Measurements from ENCODE around the gene MAPK1. TPM values are rescaled to one million over a fixed set of nuclear protein-coding genes. Genes with fewer than 3 reads are reported as not detected.

Gene MAPK1
- total RNA-seq, 1 experiment from 2014 or later = 122 TPM

GRCh38 chr22:21710156-21710555 lies 157.3 kb downstream of the MAPK1 start:
- CTCF ChIA-PET = no interaction called here
- Histone ChIP-seq H3K4me1 (ENCODE audit: control insufficient read depth, insufficient read depth, low read length) (no peaks in the 10 kb centered on the region), H3K36me3 (ENCODE audit: control insufficient read depth, insufficient read depth, low read length) (no peaks in the 10 kb centered on the region), H3K9me3 (ENCODE audit: control insufficient read depth, insufficient read depth, low read depth, low read length) (no peaks in the 10 kb centered on the region), H3K27ac (ENCODE audit: low read length) (no peak overlapping the region), H3K4me3 (ENCODE audit: low read depth in 2 of 2, low read length in 2 of 2) (no peak overlapping the region), H3K27me3 (ENCODE audit: control insufficient read depth, insufficient read depth, low read length) (no peaks in the 10 kb centered on the region)
- BruUV-seq (replicated peaks) = no TSS peak
- no peak for ATAC-seq
- no peak for DNase-seq (ENCODE audit: low read depth, low spot score)
- intact Hi-C loops (cut with micrococcal nuclease; ENCODE audit: unreplicated experiment) (loop anchor here (5.0 kb wide), 1 partner anchor 227 kb away; no protein-coding TSS in a partner anchor), in situ Hi-C loops (cut with HindIII; ENCODE audit: low pct_unique_long_range_greater_than_20kb, low sequenced_read_pairs) (no loop called here)
- no peak for TF ChIP-seq SIN3A (IDR thresholded peaks at IDR 0.05; ENCODE audit: borderline replicate concordance, insufficient read depth, low read depth, low read length)
- TF ChIP-seq POLR2AphosphoS5 (IDR thresholded peaks at IDR 0.05; ENCODE audit: low read depth, low read length) = no peak
- TF ChIP-seq, protein P1, sequence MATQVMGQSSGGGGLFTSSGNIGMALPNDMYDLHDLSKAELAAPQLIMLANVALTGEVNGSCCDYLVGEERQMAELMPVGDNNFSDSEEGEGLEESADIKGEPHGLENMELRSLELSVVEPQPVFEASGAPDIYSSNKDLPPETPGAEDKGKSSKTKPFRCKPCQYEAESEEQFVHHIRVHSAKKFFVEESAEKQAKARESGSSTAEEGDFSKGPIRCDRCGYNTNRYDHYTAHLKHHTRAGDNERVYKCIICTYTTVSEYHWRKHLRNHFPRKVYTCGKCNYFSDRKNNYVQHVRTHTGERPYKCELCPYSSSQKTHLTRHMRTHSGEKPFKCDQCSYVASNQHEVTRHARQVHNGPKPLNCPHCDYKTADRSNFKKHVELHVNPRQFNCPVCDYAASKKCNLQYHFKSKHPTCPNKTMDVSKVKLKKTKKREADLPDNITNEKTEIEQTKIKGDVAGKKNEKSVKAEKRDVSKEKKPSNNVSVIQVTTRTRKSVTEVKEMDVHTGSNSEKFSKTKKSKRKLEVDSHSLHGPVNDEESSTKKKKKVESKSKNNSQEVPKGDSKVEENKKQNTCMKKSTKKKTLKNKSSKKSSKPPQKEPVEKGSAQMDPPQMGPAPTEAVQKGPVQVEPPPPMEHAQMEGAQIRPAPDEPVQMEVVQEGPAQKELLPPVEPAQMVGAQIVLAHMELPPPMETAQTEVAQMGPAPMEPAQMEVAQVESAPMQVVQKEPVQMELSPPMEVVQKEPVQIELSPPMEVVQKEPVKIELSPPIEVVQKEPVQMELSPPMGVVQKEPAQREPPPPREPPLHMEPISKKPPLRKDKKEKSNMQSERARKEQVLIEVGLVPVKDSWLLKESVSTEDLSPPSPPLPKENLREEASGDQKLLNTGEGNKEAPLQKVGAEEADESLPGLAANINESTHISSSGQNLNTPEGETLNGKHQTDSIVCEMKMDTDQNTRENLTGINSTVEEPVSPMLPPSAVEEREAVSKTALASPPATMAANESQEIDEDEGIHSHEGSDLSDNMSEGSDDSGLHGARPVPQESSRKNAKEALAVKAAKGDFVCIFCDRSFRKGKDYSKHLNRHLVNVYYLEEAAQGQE (IDR thresholded peaks at IDR 0.05; ENCODE audit: insufficient read depth in 1 of 2, low read depth in 2 of 2, low read length in 1 of 2) = no peak
- no peak for TF ChIP-seq CTCF (IDR thresholded peaks at IDR 0.05)
- no peak for TF ChIP-seq TCF7L2 (IDR thresholded peaks at IDR 0.05; ENCODE audit: low read depth, low read length)
- POLR2A ChIA-PET = no interaction called here

DNA sequence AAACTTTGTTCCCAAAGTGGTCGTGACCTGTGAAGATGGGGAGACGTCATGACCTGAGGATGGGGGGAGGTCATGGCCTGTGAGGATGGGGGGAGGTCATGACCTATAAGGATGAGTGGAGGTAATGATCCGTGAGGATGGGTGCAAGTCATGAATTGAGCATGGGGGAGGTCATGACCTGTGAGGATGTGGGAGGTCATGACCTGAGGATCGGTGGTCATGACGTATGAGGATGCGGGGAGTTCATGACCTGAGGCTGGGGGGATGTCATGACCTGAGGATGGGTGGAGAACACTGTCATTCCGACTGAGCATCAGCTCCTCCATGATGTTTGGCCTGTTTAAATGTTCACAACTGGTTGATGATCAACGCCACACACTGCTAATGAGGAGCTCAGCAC lies 157.8 kb downstream of the MAPK1 start:
- intact Hi-C loops (cut with micrococcal nuclease; ENCODE audit: unreplicated experiment) = loop anchor here (5.0 kb wide), 1 partner anchor 228 kb away; no protein-coding TSS in a partner anchor
- Histone ChIP-seq H3K4me3 (ENCODE audit: low read depth in 2 of 2, low read length in 2 of 2) (no peak overlapping the region), H3K36me3 (ENCODE audit: control insufficient read depth, insufficient read depth, low read length) (no peaks in the 10 kb centered on the region), H3K27ac (ENCODE audit: low read length) (no peak overlapping the region), H3K9me3 (ENCODE audit: control insufficient read depth, insufficient read depth, low read depth, low read length) (no peaks in the 10 kb centered on the region), H3K27me3 (ENCODE audit: control insufficient read depth, insufficient read depth, low read length) (no peaks in the 10 kb centered on the region), H3K4me1 (ENCODE audit: control insufficient read depth, insufficient read depth, low read length) (no peaks in the 10 kb centered on the region)
- ChIA-PET CTCF (no interaction called here), POLR2A (no interaction called here)
- in situ Hi-C loops (cut with HindIII; ENCODE audit: low pct_unique_long_range_greater_than_20kb, low sequenced_read_pairs) = no loop called here
- no peak for TF ChIP-seq SIN3A (IDR thresholded peaks at IDR 0.05; ENCODE audit: borderline replicate concordance, insufficient read depth, low read depth, low read length)
- TF ChIP-seq, protein P1 (IDR thresholded peaks at IDR 0.05; ENCODE audit: insufficient read depth in 1 of 2, low read depth in 2 of 2, low read length in 1 of 2) = no peak
- no peak for TF ChIP-seq TCF7L2 (IDR thresholded peaks at IDR 0.05; ENCODE audit: low read depth, low read length)
- TF ChIP-seq POLR2AphosphoS5 (IDR thresholded peaks at IDR 0.05; ENCODE audit: low read depth, low read length) = no peak
- TF ChIP-seq CTCF (IDR thresholded peaks at IDR 0.05) = no peak
- BruUV-seq (replicated peaks) = no TSS peak
- no peak for ATAC-seq
- DNase-seq (ENCODE audit: low read depth, low spot score) = no peak
